NK-92 (cell line): ENCODE measurements around the gene DIAPH2.
"Not testable (repeated sequence)": the region's sequence is repeated elsewhere in the genome, so short reads cannot be mapped to it uniquely, and the experiment has no call there.

Source experiments
- DNase-seq: peaks from one replicate; lab custom pipeline; 2025; ENCODE audit not compliant: unreplicated experiment; lab: John Stamatoyannopoulos, UW

Gene DIAPH2

GRCh38 chrX:96684339-96685209 is at the start of gene DIAPH2:
DIAPH2 (plus strand) TSS chrX:96684842.
- no peak for DNase-seq

DNA sequence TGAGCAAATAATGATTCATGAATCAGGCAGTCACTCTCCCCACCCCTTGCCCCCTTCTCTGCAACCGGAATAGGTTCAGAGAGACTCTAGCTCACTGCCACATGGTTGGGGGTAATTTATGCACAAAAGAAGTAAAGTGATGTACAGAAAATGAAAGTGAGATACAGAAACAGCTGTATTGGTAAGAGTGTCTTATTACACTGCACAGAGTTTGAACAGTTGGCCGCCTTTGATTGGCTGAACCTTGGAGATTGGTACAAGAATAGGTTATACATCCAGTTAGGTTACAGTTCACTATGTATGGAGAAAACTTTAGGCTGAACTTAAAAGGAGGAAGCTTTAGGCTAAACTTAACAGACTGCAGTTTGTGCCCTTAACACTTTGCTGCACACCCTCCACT is 34.6 kb upstream of the DIAPH2 start:
- DNase-seq: no peak

- DNase-seq: no peak
These were observed 28.6 kb upstream of the DIAPH2 start for GRCh38 chrX:96655947-96656623.

GRCh38 chrX:96682516-96682915 is 2.1 kb upstream of the DIAPH2 start:
- no peak for DNase-seq

DNA sequence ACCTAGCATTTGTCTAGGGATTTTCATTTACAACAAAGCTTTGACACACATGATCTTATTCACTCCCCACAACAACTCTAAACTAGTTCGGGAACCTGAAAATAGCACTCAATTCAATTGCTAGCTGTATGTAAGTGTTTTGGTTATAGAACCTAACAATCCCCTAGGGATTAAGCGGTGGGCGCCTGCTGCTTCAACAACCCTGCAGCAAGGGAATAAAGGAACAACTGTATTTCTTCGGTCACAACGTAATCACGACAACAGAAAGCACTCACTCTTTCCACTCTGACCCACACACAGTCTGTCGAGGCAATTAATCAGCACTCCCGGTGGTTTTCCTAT is 674 bp upstream of the DIAPH2 start:
- DNase-seq: no peak

- DNase-seq: no peak
These were observed 813 bp downstream of the DIAPH2 start for GRCh38 chrX:96685210-96686099.

- no peak for DNase-seq
These were observed 3.1 kb downstream of the DIAPH2 start for GRCh38 chrX:96687776-96688175.

- no peak for DNase-seq
These were observed 4.1 kb downstream of the DIAPH2 start for GRCh38 chrX:96688789-96689188.

- DNase-seq: no peak
These were observed 5.3 kb downstream of the DIAPH2 start for GRCh38 chrX:96689991-96690390.

DNA sequence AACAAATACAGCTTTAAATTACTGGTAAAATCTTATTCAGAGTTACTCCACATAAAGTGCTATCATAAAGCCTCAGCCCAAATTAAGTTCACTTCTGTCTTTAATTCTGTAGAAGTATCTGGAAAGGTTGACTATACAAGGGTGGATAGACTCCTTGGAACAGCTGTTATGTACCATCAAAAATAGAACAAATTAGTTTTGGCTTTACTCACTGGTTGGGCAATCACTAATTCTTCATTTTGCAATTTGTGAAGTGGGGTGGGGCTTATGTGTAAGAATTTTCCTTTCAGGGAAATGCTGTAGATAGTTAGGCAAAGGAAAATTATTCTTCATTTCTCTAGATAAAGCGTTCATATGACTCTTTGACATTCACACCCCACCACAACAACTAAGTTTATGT is 7.8 kb downstream of the DIAPH2 start:
- no peak for DNase-seq

DNA sequence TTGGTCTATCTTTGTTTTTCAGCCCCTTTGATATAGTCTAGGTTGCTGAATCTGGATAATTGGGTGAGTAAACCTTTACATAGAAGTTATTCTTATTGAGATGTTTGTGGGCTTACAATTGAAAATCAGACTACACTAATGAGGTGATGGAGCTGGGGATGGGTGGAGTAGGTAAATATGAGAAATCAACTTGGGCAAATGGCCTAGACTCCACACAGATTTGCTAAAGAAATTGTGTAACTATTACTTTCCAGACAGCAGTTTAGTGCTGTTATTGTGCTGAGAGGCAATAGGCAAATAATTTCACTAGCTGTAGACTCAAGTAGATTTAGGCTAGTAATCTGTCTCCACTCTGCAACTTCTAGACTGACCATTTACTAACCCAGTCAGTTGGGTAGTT is 8.2 kb downstream of the DIAPH2 start:
- DNase-seq: no peak

GRCh38 chrX:96693407-96693806 is 8.8 kb downstream of the DIAPH2 start:
- no peak for DNase-seq

DNA sequence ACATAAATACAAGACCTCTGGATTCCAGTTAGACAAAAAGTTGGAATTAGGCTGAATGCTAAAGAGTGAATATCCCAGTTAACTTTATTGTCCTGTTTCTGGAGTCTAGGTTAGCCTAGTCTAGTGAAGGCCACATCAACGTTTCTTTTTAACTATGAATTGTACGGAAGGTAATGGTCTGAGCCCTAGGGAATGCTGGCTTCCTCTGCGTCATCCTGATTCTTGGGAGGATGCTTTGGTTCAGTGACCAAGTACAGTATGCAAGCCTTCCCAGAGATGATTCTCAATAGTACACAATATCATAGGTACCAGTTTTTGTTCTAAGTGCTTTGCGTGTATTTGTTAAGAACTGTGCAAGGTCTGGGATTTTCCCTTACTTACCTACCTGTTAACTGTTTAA is 11.8 kb downstream of the DIAPH2 start:
- no peak for DNase-seq

- DNase-seq: no peak
These were observed 16.0 kb downstream of the DIAPH2 start for GRCh38 chrX:96700625-96701024.

DNA sequence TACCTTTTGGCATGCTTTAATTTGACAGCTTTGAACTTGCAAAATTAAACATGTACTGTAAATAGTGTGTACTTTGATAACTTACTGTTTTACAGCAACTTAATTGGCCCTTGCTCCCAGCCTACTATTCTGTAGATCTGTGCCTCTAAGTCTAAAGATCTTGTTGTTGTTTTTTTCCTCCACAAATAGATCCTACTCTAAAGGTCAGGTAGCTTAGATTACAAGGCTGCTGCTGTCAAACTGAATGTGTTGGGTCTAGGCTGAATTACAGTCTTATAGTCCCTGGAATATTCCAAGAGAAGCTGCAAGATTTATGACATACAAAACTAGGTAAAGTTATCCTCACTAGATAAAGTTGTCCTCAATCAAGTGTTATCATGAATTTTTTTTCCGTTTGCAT is 18.7 kb downstream of the DIAPH2 start:
- no peak for DNase-seq

DNA sequence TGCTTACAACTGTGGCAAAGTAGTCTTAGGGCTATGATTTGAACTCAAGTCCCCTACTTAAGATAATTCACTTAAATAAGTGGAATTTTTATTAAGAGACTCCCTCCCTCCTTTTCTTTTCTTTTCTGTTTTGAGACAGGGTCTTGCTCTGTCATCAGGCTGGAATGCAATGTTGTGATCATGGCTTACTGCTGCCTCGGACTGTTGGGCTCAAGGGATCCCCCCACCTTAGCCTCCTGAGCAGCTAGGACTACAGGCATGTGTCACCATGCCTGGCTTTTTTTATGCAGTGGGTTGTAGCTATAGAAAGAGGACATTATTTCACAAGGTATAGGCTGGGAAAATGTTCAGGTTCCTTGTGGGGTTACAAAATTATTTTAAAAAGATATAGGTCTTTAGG is 19.2 kb downstream of the DIAPH2 start:
- no peak for DNase-seq

DNA sequence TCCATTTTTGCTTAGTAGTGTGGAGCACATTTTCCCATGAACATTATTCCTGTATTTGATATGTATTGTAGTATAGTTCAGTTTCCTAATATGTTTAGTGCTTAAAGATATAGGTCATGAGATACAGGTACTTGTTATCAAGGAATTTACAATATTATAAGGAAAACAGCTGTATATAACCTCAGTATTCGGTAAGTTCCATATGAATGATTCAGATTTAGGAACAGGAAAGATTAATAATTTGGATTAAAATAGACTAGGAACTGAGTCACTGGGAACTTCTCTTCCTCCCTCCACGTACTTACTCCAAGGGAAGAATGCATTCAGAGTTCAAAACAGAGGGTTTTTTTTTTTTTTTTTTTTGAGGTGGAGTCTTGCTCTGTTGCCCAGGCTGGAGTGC is 20.0 kb downstream of the DIAPH2 start:
- DNase-seq: no peak

DNA sequence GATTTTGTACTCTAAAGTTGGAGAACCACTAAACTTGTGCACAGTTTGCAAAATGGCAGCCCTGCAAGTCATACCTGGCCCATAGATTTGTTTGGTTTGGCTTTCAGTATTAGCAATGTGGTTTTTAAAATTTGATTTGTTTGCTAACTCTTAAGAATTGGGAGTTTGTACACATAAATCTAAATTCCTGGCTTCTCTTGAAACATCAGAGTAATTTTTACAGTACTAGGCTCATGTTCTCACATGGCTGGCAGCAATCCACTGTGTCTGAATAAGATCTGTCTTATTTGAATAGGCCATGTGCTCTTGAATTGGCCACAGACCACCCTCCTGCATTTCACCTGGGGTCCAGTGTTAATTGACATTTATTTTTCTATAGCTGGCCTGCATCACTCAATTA is 21.3 kb downstream of the DIAPH2 start:
- DNase-seq: no peak

- no peak for DNase-seq
These were observed 23.2 kb downstream of the DIAPH2 start for GRCh38 chrX:96707804-96708203.

GRCh38 chrX:96710031-96710430 is 25.4 kb downstream of the DIAPH2 start:
- DNase-seq: no peak

GRCh38 chrX:96713303-96713702 is 28.7 kb downstream of the DIAPH2 start:
- DNase-seq: no peak

DNA sequence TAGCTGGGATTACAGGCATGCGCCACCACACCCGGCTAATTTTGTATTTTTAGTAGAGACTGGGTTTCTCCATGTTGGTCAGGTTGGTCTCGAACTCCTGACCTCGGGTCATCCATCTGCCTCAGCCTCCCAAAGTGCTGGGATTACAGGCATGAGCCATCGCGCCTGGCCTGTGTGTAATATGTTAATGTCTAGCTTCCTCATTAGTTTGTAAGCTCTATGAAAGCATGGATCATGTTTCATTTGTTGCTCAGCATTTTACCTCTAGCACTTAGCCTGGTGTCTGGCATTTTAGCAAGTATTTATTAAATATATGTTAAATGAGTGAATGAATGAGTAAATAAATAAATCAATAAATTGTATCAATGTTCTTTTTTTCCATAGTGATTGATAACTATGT is 29.8 kb downstream of the DIAPH2 start:
- DNase-seq: not testable (repeated sequence)
